Neuronal stem cell (in vitro differentiated cells): ENCODE data around the gene MFSD1.
A peak's percentile ranks its signal among the peaks of the same experiment; 100 is the strongest.

Experiments used
- DNase-seq: peaks from one replicate; pipeline ENCODE4 v3.0.0-alpha.2; 2013; ENCODE audit warnings: low spot score
- H2AFZ ChIP-seq: one replicate; pipeline ENCODE4 v1.6.1; 2013; ENCODE audit warnings: mild to moderate bottlenecking, low read length, inconsistent platforms
- H2AK5ac ChIP-seq: 2 replicates; pipeline ENCODE4 v1.6.1; 2013; ENCODE audit warnings: low read depth, mild to moderate bottlenecking, inconsistent platforms, low read length, moderate library complexity, mixed read lengths
- H2BK120ac ChIP-seq: 2 replicates; pipeline ENCODE4 v1.6.1; 2013; ENCODE audit warnings: low read depth, mild to moderate bottlenecking, inconsistent platforms, low read length, moderate library complexity, mixed read lengths
- H2BK12ac ChIP-seq: one replicate; pipeline ENCODE4 v1.6.1; 2013; ENCODE audit warnings: low read length, inconsistent platforms
- H2BK15ac ChIP-seq: 2 replicates; pipeline ENCODE4 v1.6.1; 2013; ENCODE audit warnings: mild to moderate bottlenecking, low read length, inconsistent platforms, mixed read lengths
- H2BK5ac ChIP-seq: one replicate; pipeline ENCODE4 v1.6.1; 2013; ENCODE audit warnings: inconsistent platforms, mild to moderate bottlenecking, low read length, moderate library complexity
- H3K14ac ChIP-seq: one replicate; pipeline ENCODE4 v1.6.1; 2013; ENCODE audit warnings: low read length, inconsistent platforms
- H3K18ac ChIP-seq: 2 replicates; pipeline ENCODE4 v1.6.1; 2013; ENCODE audit warnings: low read length, inconsistent platforms
- H3K23ac ChIP-seq: 2 replicates; pipeline ENCODE4 v1.6.1; 2013; ENCODE audit warnings: low read depth, mild to moderate bottlenecking, mixed read lengths, low read length, inconsistent platforms; ENCODE audit not compliant: poor library complexity
- H3K27ac ChIP-seq: replicated peaks from 3 replicates; pipeline ENCODE4 v1.5.1; 2013; ENCODE audit warnings: low read length, inconsistent platforms
- H3K27me3 ChIP-seq, 3 experiments: 2 replicates each; pipeline ENCODE4 v1.6.1; 2013; ENCODE audit warnings: low read length in 3 of 3, mild to moderate bottlenecking in 2 of 3, inconsistent platforms in 1 of 3, low read depth in 1 of 3, mixed read lengths in 1 of 3, moderate library complexity in 1 of 3; ENCODE audit not compliant: control insufficient read depth in 3 of 3, insufficient read depth in 3 of 3
- H3K36me3 ChIP-seq, 2 donors: replicated peaks in 1 of 2; 2 replicates each; pipeline ENCODE4 v1.6.1; 2013; ENCODE audit warnings: low read length in 2 of 2; ENCODE audit not compliant: control insufficient read depth in 2 of 2, insufficient read depth in 2 of 2
- H3K4ac ChIP-seq: 2 replicates; pipeline ENCODE4 v1.6.1; 2013; ENCODE audit warnings: inconsistent platforms, mild to moderate bottlenecking, low read length, moderate library complexity
- H3K4me1 ChIP-seq, 2 donors: 1 replicate in 1 of 2; 2 replicates in 1 of 2; pipeline ENCODE4 v1.6.1; 2013; ENCODE audit warnings: low read length in 2 of 2, low read depth in 1 of 2; ENCODE audit not compliant: control insufficient read depth in 2 of 2, insufficient read depth in 1 of 2
- H3K4me2 ChIP-seq: one replicate; pipeline ENCODE4 v1.6.1; 2013; ENCODE audit warnings: mild to moderate bottlenecking, low read length, inconsistent platforms; ENCODE audit not compliant: insufficient read depth, poor library complexity, severe bottlenecking
- H3K4me3 ChIP-seq, 2 donors: 2 replicates each; pipeline ENCODE4 v1.5.1; 2013; ENCODE audit warnings: low read length in 2 of 2, mild to moderate bottlenecking in 2 of 2, inconsistent platforms in 1 of 2, moderate library complexity in 1 of 2
- H3K79me1 ChIP-seq: one replicate; pipeline ENCODE4 v1.6.1; 2013; ENCODE audit warnings: low read depth, mild to moderate bottlenecking, inconsistent platforms, low read length, moderate library complexity
- H3K9ac ChIP-seq: one replicate; pipeline ENCODE4 v1.6.1; 2013; ENCODE audit warnings: mild to moderate bottlenecking, low read depth, low read length, inconsistent platforms; ENCODE audit not compliant: poor library complexity
- H3K9me3 ChIP-seq, 2 donors: replicated peaks in 1 of 2; 2 replicates each; pipeline versions ENCODE3 to v1.6.1; 2013; ENCODE audit warnings: low read length in 2 of 2, mild to moderate bottlenecking in 2 of 2, inconsistent platforms in 1 of 2, low read depth in 1 of 2, mixed read lengths in 1 of 2, moderate library complexity in 1 of 2; ENCODE audit not compliant: control insufficient read depth in 2 of 2, insufficient read depth in 1 of 2
- H4K8ac ChIP-seq: one replicate; pipeline ENCODE4 v1.6.1; 2013; ENCODE audit warnings: low read depth, mild to moderate bottlenecking, inconsistent platforms, low read length, moderate library complexity
- H4K91ac ChIP-seq: one replicate; pipeline ENCODE4 v1.6.1; 2013; ENCODE audit warnings: low read length, low read depth, mild to moderate bottlenecking, inconsistent platforms; ENCODE audit not compliant: poor library complexity
- WGBS, 2 donors: extraction: QIAGEN DNeasy Blood & Tissue Kit; methylation state at CpG; one replicate each; pipeline ENCODE4 v1.1.7; 2013; ENCODE audit warnings: missing lambda C conversion rate in 2 of 2, mixed read lengths in 1 of 2; ENCODE audit not compliant: insufficient read length in 2 of 2, insufficient replicate concordance in 1 of 2; ENCODE audit errors: extremely low coverage in 2 of 2; 5-methylcytosine and 5-hydroxymethylcytosine counted together

MFSD1 gene

GRCh38 chr3:158836312-158836711 lies 34.5 kb downstream of the MFSD1 start:
- Histone ChIP-seq H4K8ac (no peak overlapping the region), H3K4me2 (no peak overlapping the region), H3K9me3 (no peaks in the 10 kb centered on the region), H3K27ac (no peak overlapping the region), H3K36me3 (no peaks in the 10 kb centered on the region), H2BK120ac (no peak overlapping the region), H3K9ac (no peak overlapping the region), H3K27me3 (no peaks in the 10 kb centered on the region), H3K23ac (no peak overlapping the region), H2BK15ac (no peak overlapping the region), H4K91ac (no peak overlapping the region), H2BK12ac (no peak overlapping the region), H2BK5ac (no peak overlapping the region), H3K4me1 (peaks cover 0 to 2% of the 10 kb centered on the region in 2 donors), H3K4me3 (no peak overlapping the region), H2AFZ (no peak overlapping the region), H2AK5ac (no peak overlapping the region), H3K18ac (no peak overlapping the region), H3K4ac (no peak overlapping the region), H3K14ac (no peak overlapping the region), H3K79me1 (peaks cover 3% of the 10 kb centered on the region)
- no peak for DNase-seq
- WGBS, 2 donors, result no CpG with 5 or more reads among the region's 3 CpGs

GRCh38 chr3:158837240-158837639 lies 35.4 kb downstream of the MFSD1 start:
- Histone ChIP-seq H2AFZ (no peak overlapping the region), H3K4me1 (peaks cover 0 to 2% of the 10 kb centered on the region in 2 donors), H3K4me2 (no peak overlapping the region), H2BK120ac (no peak overlapping the region), H3K23ac (no peak overlapping the region), H3K4ac (no peak overlapping the region), H3K27ac (no peak overlapping the region), H3K27me3 (no peaks in the 10 kb centered on the region), H4K91ac (no peak overlapping the region), H2BK15ac (no peak overlapping the region), H3K9me3 (no peaks in the 10 kb centered on the region), H3K4me3 (no peak overlapping the region), H2BK12ac (no peak overlapping the region), H3K18ac (no peak overlapping the region), H2BK5ac (no peak overlapping the region), H3K36me3 (no peaks in the 10 kb centered on the region), H2AK5ac (no peak overlapping the region), H4K8ac (no peak overlapping the region), H3K79me1 (peaks cover 3% of the 10 kb centered on the region), H3K14ac (no peak overlapping the region), H3K9ac (no peak overlapping the region)
- DNase-seq, result no peak
- WGBS, 2 donors, result no CpG with 5 or more reads among the region's 3 CpGs

DNA sequence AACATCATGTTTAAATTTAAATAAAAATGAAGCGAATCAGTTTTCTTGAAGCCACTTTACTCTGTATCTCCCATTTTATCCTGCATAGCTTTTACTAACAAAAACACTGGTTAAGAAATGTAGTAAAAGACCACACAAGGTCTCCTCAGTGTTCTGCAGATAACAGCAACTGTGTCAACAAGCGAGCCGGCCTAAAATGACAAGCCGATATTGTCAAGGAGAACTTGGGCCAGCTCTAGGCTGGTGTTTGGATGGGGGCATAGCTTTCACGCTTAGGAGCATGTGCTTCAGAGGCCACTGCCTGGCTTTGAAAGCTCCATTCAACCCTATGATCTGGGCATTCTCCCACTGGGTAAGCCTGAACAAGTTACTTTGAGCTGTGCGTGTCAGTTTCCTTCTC lies 38.1 kb downstream of the MFSD1 start:
- Histone ChIP-seq H3K14ac (no peak overlapping the region), H2BK15ac (no peak overlapping the region), H4K8ac (no peak overlapping the region), H2BK5ac (no peak overlapping the region), H2AK5ac (no peak overlapping the region), H3K18ac (no peak overlapping the region), H2BK120ac (no peak overlapping the region), H3K4me2 (no peak overlapping the region), H2BK12ac (no peak overlapping the region), H3K4ac (no peak overlapping the region), H3K4me1 (peaks cover 0 to 2% of the 10 kb centered on the region in 2 donors), H3K23ac (no peak overlapping the region), H3K9me3 (no peaks in the 10 kb centered on the region), H3K27ac (no peak overlapping the region), H3K27me3 (no peaks in the 10 kb centered on the region), H3K79me1 (no peaks in the 10 kb centered on the region), H3K4me3 (no peak overlapping the region), H2AFZ (no peak overlapping the region), H3K36me3 (no peaks in the 10 kb centered on the region), H4K91ac (no peak overlapping the region), H3K9ac (no peak overlapping the region)
- peak; percentile 2 for DNase-seq
- no CpG with 5 or more reads among the region's 6 CpGs for WGBS, 2 donors

DNA sequence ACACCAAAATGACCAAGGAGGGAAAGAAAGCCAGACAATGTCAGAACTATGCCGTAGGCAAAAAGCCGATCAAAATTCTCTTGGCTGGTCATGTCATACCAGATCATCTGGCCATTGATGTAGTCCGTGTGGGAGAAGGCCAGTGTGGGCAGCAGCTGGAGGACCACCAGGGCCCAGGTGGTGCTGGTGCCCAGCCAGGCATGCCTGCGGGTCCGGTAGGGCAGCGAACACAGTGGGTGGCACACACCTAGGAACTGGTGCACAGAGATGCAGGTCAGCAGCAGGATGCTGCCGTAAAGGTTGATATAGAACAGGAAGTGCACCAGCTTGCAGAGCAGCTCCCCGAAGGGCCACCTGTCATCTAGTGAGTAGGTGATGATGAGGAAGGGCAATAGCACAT lies 39.5 kb downstream of the MFSD1 start:
- H2AK5ac ChIP-seq, result no peak overlapping the region

More for the DNA sequence above, 39.5 kb downstream of the MFSD1 start:
- Histone ChIP-seq H3K27me3 (no peaks in the 10 kb centered on the region), H3K4me3 (no peak overlapping the region), H3K4me1 (peaks cover 0 to 2% of the 10 kb centered on the region in 2 donors), H3K4ac (no peak overlapping the region), H2BK120ac (no peak overlapping the region), H3K36me3 (no peaks in the 10 kb centered on the region), H4K91ac (no peak overlapping the region), H3K79me1 (no peaks in the 10 kb centered on the region), H2AFZ (no peak overlapping the region), H3K4me2 (no peak overlapping the region), H3K23ac (peak overlapping the region; percentile 43), H3K27ac (no peak overlapping the region), H3K9me3 (no peaks in the 10 kb centered on the region), H4K8ac (no peak overlapping the region), H2BK5ac (no peak overlapping the region), H3K9ac (no peak overlapping the region), H2BK15ac (no peak overlapping the region), H3K18ac (no peak overlapping the region), H3K14ac (no peak overlapping the region), H2BK12ac (no peak overlapping the region)
- no CpG with 5 or more reads among the region's 8 CpGs for WGBS, 2 donors
- no peak for DNase-seq
